HG02870 (cell line): ENCODE measurements around the gene CNTFR.

ENCODE experiments used
- ATAC-seq: cut with Tn5 transposase; IDR thresholded peaks from one replicate; pipeline ENCODE4 v1.9.1; 2021; ENCODE audit warnings: mild to moderate bottlenecking, moderate library complexity; ENCODE audit not compliant: unreplicated experiment

Gene CNTFR

DNA sequence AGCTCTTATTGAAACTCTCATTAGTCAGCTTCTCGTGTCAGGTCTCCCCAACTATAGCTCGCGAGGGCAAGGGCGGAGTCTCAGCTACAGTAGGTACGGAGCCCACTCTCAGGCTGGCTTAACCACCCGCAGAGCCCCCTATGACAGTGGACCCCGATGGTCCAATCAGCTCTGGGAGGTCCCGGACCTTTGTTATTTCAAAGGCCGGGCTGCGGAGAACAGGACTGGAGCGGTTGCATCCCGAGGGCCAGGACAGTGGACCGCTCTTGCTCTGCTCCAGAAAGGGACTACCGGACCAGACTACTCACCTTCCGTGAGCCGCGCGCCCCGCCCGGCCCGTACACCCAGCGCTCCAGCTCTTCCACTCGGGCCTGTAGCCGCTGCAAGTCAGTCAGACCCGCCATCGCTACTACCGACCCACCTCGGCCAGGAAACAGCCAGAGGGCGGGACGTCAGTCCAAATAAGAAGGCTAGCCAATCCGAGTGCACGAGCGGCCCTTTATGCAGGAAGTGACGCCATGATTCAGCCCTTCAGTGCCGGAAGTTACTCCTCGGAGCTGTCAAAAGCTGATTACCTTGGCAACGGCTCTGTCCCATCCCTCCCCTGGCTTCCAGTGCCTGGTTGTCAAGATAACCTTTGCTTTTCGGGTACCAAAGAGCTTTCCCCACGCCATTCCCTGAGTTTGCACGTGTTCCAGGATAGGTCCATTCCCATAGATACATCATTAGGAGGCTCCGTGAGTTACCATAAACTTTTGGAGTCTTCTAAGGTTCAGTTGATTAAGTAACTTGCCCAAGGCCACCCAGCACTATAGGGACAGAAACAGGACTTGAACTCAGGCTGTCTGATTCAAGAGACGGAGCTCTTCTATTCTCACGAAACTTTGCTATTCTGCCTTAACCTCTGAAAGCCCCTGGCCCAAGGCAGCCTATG lies 30.8 kb upstream of the CNTFR start, which contains the start of gene DCTN3:
Gene DCTN3, minus strand, starts transcription at position 435 of the 934 bp plus-strand sequence. Its CDS starts 31 bp downstream, at position 404.
- ATAC-seq = peak; percentile 98

DNA sequence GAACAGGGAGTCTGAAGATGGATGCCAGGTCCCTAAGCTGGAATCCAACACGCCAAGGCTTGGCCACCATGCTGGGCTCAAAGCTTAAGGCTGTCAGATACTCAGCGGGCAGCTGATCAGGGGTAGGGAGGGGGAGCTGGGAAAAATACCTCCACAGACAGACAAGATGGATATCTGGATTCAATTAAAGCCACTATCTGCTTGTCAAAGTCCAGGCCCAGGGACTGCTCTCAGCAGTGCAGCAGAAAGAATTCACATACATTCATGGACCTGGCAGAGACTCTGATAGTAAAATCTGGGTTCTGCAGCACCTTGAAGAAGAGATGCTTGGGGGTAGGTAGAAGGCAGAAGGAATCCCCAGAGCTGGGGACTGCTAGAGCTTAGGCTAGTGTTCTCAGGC lies 25.6 kb upstream of the CNTFR start:
- ATAC-seq = no peak

DNA sequence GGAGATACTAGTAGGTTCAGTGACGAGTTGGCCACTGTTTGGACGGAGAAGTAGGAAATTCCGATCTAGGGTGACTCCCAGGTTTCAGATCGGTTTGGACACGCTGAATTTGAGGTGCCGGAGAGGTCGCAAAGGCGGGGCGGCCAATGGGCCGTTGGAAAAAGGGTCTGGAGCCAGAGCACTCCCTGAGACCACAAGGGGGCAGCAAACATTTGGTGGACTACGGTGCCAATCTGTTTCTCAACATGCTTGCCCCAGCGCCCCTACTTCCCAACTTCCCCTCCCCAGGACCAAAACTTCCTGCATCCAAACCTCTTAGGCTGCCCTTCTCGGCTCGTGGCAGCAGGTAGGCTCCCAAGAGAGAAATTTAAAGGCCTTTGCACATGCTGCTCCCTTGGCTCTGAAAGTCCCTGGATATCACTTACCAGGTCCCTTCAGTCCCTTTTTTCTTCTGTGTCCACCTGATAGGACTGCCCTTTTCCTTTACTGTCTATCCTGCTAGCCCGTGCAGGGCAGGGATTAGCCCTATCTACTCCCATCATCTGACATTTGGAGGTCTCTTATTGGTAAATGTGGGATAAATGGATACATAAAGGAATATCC lies 23.4 kb upstream of the CNTFR start:
- ATAC-seq = no peak

DNA sequence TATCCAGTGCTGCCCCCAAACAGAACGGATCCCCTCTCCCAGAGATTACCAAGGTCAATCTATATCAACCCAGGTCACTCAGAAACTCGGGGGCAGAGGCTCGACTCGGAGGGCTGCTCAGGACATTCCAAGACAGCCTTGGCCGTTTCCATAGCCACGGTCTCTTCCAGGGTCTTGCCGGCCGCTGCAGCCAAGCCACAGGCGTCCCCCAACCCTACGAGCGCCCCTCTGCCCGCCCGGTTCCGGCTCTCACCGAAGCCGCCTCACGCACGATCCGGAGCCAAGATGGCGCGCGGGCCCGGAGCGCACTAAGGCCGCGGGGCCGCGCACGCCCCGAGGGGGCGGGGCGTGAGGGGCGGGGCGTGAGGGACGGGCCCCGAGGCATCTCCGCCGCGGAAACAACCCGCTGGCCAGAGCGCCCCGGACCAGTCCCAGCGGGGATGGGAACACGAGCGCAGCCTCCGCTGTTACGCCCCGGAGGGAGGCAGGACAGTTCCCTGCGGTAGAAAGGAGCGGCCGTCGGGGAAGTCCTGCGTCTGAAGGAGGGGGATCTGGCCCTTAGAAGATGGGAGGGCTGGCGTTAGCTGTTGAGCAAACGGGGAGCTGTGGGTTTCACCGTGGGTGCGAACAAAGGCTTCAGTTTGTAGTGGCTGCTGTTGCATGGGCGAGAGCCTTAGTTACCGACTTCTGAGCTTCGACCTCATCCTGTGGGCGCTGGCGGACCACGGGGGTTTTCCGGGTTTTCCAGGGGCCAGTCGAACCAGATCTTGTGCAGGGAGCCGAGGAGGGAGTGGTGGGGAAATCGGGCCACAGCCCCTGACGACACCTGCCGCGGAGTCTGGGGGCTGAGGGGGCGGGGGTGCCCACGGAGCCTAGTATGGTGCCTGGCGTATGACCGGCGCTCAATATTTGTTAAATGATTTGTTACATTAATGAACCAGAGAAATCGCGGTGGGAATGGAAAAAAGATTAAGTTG lies 22.6 kb upstream of the CNTFR start, which contains the start of gene RPP25L:
Gene RPP25L, minus strand, starts transcription at position 287 of the 977 bp plus-strand sequence. CDS start 801 bp downstream, outside the sequence.
- ATAC-seq = peak; percentile 80

DNA sequence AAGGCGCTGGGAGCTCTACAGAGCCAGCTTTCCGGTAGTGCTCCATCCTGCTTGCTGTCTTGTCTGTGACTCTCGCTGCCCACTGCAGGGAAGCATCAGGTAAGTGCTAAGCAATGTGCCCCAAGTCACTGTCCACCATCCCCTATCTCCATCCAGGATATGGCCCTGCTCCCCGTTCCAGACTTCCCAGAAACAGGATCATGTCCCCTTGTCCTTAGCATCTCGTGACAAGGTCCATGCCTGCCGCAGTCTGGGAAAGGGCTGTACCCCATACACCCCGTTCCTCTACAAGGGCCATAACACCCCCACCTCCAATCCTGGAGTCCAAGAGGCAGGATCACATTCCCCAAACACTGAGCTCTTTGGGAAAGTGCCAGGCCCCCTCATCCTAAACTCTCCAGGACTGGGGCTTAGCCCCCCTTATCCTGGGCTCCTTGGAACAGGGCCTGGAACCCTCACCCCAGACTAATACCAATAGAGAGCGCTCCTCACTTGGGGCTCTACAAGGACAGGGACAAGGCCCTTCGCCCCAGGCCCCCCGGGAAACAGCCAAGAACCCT lies 21.8 kb upstream of the CNTFR start:
- peak; percentile 20 for ATAC-seq

DNA sequence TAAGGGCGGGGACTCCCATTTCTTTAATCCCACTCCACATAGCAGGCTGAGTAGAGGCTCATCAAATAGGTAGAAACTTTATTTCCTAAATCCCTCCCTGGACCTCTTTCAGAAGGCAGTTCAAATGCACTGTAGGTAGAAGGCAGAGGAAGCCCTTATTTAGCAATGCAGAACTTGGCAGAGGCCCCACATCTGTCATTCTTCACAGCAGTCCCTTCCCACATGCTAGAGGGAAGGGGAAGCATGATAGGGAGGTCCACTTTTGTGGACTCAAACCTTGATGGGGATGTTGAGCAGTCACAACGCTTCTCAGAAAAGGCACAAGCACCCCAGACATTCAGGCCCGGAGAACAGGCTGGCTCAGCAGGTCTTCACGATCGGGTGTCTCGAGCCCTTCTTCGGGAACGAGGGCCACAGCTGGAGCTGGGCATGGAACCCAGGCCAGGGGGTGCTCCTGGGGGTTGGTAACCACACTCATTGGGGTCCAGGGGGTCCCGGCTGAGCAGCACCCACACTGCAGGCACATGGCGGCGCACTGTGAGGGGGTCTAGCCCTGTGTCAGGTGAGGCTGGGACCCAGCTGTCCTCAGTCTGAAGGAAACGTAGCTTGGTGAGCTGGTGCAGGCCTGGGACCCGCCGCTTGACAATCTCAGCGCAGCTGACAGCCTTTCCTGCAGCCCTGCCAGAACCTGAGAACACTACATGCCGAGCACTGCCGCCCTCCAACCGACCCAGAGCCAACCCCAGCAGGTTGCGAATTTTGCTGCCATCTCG lies 21.1 kb upstream of the CNTFR start:
- no peak for ATAC-seq

DNA sequence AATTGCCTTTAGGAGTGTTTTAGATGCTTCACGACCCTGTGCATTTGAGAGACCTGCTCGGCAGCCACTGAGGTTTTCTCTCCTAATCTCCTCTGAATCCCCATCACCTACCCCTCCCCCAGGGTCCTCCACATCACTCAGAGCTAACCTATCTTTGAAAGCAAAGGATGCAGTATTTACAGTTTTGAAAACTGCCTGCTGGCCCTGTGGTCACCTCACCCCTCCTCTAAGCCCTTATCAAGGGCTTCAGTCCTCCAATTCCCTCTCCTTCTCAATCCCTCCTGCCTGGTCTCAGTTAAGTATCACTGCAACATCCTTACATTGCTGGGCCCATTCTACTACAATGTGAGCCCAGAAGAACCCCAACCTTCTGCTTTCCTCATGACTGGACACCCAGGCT lies 17.8 kb upstream of the CNTFR start:
- ATAC-seq = no peak

DNA sequence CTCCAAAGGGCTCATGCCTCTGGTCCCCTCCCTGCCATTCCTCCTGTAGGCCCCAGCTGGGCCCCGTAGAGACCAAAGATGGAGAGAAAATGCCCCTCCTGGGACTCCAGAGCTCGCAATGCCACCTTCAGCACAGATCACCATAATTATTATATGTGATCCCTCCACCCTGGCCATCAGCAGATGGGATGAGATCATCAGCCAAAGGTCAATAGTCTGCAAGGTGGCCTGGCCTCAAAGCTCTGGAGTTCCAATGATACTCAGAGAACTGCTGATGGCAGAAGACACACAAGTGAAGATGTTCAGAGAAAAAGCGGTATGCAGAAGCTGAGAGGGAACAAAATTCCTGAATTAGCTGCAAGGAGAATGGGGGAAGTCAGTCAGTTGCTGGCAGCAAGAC lies 17.4 kb upstream of the CNTFR start:
- ATAC-seq = no peak

DNA sequence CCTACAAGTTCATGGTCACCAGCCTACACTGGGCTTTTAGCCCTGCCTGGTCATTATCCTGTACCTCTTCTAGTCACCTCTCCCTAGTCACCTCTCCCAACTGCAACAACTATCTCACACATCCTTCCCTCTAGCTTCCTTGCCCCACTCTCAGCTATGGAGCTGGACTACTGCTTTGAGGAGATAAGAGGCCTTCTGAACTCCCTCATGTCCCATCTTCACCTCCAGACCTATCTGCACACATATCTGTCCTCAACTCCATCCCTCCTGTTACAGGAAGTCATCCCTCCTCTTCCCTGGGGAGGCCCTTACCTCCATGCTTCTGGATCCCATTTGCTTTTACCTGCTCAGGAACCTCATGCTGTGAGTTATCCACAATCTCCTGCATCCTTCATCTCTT lies 16.7 kb upstream of the CNTFR start:
- ATAC-seq = no peak

DNA sequence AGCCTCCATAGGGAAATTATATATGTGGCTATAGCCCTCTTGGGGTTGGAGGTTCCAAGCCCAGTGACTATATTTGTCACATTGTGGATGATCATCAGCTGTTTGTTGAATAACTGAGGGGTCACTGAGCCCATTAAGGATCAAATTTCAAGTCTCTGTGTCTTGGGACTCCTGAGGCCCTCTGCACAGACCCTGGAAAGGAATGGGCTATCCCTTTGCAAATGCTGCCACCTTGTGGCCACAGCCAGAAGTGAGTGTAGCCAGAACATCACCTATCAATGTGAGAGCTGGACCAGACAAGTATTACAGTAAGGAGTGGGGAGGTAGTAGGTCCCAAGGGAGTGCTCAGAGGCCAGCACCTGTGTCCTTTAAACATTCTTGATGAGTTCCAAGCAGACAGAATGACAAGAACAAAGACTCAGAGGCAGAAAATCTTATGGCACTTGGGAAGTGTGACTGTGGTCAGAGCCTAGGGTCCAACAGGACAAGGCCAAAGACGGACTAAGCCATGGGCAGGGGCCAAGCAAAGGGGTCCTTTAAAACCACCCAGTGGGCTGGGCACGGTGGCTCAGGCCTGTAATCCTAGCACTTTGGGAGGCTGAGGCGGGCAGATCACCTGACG lies 14.2 kb upstream of the CNTFR start:
- ATAC-seq = no peak

DNA sequence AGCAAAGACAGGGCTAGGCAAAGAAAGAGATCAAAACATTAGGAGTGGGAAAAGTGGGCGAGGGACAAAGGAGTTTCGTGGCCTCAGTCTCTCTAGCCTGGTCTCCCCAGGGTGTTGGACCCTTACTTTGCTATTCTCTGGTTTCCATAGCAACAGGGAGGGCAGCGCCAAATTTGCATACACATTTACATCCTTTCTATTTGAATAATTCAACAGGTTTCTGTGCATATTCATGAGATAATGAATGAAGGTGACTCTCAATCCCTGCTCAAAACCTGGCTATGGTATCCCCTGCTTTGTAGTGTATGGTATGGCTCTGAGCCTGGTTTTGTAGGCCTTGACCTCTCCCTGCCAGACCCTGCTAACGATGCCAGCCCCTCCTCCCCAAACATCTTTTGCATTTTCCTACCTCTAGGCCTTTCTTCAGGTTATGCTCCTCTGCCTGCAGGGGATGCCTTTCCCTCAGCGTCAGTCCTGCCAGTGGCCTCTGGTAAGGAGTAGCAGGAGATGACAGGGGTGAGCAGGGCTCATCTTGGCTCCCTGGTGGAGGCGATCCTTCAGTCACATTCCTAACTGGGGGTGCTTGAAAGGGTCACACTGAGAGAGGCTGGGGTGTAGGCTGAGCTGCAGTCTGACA lies 12.5 kb upstream of the CNTFR start:
- no peak for ATAC-seq

DNA sequence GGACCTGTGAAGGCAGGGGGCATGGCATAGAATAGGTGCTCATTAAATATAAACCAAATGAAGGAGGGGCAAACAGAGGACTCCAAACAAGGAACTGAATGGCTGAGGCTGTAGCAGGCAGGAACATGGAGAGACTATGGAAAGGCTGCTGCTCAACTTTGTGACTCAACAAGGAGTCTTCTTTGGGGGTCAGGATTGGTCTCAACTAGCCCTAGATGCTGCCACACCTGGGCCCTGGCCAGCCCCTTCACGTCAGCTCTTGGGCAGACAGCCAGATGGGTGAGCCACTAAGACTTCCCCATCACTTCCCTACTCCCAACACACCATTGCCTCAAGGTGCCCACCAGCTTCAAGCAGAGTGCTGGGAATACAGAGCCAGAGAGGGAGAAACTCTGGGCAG lies 11.4 kb upstream of the CNTFR start:
- ATAC-seq = no peak

DNA sequence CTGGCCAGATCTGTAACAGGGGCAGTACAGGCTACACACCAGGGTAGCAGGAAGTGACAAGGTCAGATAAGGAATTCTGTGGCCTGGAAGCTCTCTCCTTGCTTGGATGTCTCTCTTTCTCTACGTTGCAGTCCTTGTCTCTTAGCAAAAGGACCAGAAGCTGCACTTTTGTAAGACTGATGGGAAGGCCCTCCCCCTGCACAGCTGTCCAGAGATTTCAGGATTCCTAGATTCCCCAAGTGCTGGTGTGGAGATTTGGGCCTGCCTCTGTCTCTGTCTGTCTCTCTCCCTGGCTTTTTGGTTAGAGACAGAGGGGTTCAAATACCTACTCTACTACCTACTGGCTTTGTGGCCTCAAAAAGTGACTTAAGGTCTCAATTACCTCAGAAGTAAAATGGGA lies 10.0 kb upstream of the CNTFR start:
- no peak for ATAC-seq

DNA sequence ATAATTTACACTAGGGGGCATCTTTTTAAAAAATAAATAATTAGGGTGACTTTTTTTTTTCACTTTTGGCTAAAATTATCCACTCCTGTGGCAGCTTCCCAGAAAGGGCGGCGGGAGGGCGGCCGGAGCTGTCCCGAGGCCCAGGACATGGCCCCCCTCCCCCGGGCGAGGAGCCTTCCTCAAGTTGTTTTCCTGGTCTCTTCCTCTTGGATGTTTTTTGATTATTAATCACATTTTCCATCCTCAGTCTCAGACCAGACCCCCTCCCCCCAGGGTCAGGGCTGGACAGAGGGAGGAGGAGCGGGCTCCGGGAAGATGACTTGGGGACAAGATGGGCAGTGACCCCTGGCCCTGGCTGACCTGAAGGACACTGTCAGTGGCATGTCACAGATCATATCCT lies 4.7 kb upstream of the CNTFR start:
- ATAC-seq = no peak

DNA sequence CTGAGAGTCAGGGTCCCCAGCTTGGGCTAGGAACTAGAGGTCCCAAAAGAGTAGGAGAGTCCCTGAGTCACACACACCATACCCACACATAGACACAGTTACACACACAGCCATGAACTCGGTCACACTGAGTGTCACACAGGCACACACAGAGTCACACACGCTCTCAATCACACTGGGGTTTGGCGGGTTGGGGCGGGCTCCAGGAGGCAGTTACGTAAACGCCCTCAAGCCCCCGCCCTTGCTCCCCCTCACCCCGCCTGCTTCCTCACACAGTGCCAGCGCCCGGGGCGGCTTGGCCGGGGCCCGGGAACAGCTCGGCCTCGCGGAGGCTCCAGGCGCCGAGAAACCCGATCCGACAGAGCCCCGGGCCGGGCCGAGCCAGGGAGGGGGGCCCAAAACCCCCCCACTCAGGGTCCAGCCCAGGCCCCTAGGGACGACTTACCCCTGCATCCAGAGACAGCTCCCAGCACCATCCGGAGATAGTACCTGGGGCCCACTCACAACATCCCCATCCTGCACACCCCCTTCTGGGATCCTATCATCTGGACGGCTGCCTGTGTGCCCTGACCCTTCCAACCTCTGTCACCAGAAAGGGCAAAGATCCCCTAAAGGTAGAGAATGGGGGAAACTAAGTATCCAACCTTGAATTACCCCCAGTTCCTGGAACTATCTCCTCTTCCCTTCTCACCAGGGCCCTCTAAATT lies 3.5 kb upstream of the CNTFR start:
- no peak for ATAC-seq

DNA sequence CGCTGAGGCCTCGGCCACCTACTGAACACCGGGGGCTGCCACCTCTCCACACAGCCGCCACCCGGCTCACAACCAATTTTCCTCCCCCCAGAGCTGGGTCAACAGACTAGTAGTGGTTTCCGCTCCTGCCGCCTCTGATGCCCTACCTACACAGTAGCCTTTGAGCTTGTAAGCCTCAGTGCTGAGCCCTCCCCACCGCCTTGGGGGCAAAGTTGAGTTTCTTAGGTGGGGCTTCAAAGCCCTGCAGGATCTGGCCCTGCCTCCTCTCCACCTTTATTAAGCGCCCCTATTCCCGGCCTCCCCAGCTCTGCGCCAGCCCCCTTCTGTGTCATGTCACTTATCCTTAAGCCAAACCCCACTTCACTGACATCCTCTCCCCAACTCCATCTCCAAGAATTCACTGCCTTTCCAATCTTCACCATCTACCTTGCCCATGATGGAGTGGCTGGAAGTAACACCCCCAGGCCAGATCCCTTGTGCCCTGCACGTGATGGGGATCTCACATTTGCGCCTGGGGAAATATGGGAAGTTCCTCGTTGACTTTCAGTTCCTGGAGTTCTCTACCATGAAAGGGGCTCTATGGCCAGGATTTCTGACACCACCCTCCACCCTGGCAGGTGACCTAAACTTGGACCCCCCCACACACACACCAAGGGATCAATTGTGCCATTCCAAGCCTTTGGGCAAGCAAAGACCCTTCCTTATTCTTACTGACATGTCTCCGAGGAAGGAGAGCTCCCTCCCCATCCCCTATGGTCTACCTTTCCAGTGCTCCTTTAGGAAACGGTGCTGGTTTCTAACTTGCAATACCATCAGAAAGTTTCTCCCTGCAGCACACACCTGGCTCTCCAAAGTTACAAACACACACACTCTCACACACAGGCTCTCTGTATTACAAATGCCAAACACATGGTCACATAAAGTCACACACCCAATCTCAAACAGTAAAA lies 2.7 kb upstream of the CNTFR start:
- no peak for ATAC-seq

DNA sequence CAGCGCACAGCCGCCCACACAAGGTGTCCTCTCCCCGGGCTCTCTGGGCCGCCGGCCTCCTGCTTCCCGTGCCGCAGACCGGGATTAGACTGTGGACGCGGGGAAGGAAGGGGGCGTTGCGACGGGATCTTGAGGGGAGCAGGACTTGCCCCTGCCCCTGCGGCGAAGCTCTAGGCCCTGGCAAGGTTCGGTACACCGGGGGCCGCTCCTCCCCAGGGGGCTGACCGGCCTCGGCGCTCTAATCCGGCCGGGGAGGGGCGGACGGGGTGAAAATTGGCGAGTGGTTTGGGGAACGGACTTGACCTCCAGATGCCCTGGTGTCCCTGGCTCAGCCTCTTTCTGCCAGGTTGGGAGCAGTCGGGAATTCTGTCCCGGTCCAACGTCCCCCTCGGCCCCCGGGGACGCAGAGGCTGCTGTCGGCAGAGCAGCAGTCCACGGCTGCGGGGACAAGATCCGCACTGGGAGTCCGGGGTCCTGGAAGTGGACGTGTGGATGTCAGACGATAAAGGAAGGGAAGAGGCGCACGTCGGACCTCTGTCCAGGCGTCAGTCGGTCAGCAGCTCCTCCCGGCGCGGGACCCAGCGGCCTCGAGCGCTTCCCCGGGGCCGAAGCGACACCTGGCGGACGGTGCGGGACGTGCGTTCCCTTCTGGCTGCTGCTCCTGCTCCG lies 1.9 kb upstream of the CNTFR start:
- no peak for ATAC-seq
